Small intestine (tissue), 7 donors: ENCODE measurements around the gene MYO1B. TPM values are rescaled to one million over a fixed set of nuclear protein-coding genes. Genes with fewer than 3 reads are reported as not detected.

Experiments
- DNase-seq, 2 donors: peaks; one replicate each; pipeline versions ENCODE4 v3.0.0 to v3.0.0-alpha.2; 2013
- FAIRE-seq: peaks from 2 replicates; lab custom pipeline; 2012; peaks lifted over from hg19 to GRCh38; lab: Jason Lieb, UNC
- H3K27ac ChIP-seq, 3 donors: one replicate each; pipeline ENCODE4 v1.5.1; 2013; ENCODE audit warnings: low read length in 2 of 3, mild to moderate bottlenecking in 2 of 3, control low read depth in 1 of 3, inconsistent platforms in 1 of 3, low read depth in 1 of 3, moderate library complexity in 1 of 3
- H3K27me3 ChIP-seq, 3 donors: one replicate each; pipeline ENCODE4 v1.6.1; 2013; ENCODE audit warnings: low read length in 3 of 3, inconsistent platforms in 1 of 3; ENCODE audit not compliant: control insufficient read depth in 3 of 3, insufficient read depth in 3 of 3
- H3K36me3 ChIP-seq, 3 donors: one replicate each; pipeline ENCODE4 v1.6.1; 2013; ENCODE audit warnings: low read length in 3 of 3, inconsistent platforms in 1 of 3, low read depth in 1 of 3, mild to moderate bottlenecking in 1 of 3, moderate library complexity in 1 of 3; ENCODE audit not compliant: control insufficient read depth in 3 of 3, insufficient read depth in 2 of 3
- H3K4me1 ChIP-seq, 3 donors: one replicate each; pipeline ENCODE4 v1.6.1; 2013; ENCODE audit warnings: low read length in 2 of 3, inconsistent platforms in 1 of 3, low read depth in 1 of 3, mild to moderate bottlenecking in 1 of 3, moderate library complexity in 1 of 3; ENCODE audit not compliant: control insufficient read depth in 3 of 3, insufficient read depth in 2 of 3
- H3K4me3 ChIP-seq, 3 donors: one replicate each; pipeline ENCODE4 v1.5.1; 2013; ENCODE audit warnings: low read length in 3 of 3, control low read depth in 1 of 3, inconsistent platforms in 1 of 3, low read depth in 1 of 3, mild to moderate bottlenecking in 1 of 3, moderate library complexity in 1 of 3
- H3K9me3 ChIP-seq, 2 donors: one replicate each; pipeline ENCODE4 v1.6.1; 2013; ENCODE audit warnings: low read depth in 1 of 2, low read length in 1 of 2; ENCODE audit not compliant: control insufficient read depth in 2 of 2, insufficient read depth in 1 of 2
- WGBS, 3 donors: extraction: QIAGEN DNeasy Blood & Tissue Kit; methylation state at CpG; one replicate each; pipeline ENCODE4 v1.1.7; 2013; 5-methylcytosine and 5-hydroxymethylcytosine counted together
- polyA plus RNA-seq, 4 donors: library from polyadenylated mRNA; stranded (reverse) in 3 of 4; unstranded in 1 of 4; fragments of 200-250 nt in 3 of 4; fragments of 120-200 nt in 1 of 4; gene quantifications; one replicate each; pipeline versions ENCODE4 v1.2.1 to v1.2.3, GENCODE V29; 2013
- donor health status: healthy with polysubstance abuse.
- donor health status: control.
- donor health status: control.
- donor health status: Bipolar disorder and iron deficiency.
- donor health status: healthy.

Gene MYO1B
- polyA plus RNA-seq, 4 donors = 8.1 to 34.8 (median 12.9) TPM

GRCh38 chr2:191316246-191316994, 71.2 kb downstream of the MYO1B start:
- DNase-seq (no peak), FAIRE-seq (no peak)
- no peak overlapping the region for H3K27ac ChIP-seq
- H3K4me1 ChIP-seq = peaks cover 3 to 19% (median 16%) of the 10 kb centered on the region in 3 donors
- H3K4me3 ChIP-seq = no peak overlapping the region
- H3K36me3 ChIP-seq = no peaks in the 10 kb centered on the region
- H3K9me3 ChIP-seq = no peaks in the 10 kb centered on the region
- WGBS, 3 donors = 94 to 95% (median 94%) methylated on average over 4 of the region's 4 CpGs
- H3K27me3 ChIP-seq = no peaks in the 10 kb centered on the region

DNA sequence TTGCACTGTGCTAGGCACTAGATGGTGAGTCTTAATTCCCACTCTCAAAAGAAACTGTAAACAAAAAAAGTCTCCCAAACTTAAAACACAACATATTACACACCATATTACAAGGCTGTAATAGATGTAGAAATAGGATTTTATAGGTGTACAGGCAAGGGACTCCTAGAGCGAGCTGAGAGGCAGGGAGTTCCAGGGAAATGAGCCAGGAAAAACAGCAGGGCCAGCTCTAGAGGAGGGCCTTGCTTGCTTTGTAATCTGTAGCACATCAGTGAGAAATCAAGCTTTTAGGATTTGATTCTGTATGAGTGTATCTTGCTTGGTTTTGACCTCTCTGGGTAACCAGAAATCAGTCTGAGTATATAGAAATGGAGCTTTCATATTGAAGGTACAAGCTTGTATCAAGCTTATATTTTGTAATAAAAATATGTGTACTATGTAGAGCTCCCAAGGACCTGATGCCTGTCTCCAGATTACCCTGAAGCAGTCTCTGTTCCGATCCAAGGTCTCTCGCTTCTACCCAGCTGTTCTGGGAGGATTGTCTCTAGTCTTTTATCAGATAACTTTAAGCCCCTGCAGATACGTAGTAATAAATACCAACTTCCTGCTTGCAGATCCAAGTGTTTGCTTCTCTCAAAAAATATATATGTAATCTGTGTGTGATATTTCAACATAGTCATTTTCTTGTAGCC, 73.0 kb downstream of the MYO1B start:
- Histone ChIP-seq H3K9me3 (no peaks in the 10 kb centered on the region), H3K27ac (peak overlapping the region in 2 of 3 donors; percentile 58 to 90), H3K4me3 (no peak overlapping the region), H3K36me3 (no peaks in the 10 kb centered on the region), H3K27me3 (no peaks in the 10 kb centered on the region), H3K4me1 (peaks cover 4 to 21% (median 14%) of the 10 kb centered on the region in 3 donors)
- 13 to 30% (median 23%) methylated on average over 4 of the region's 4 CpGs for WGBS, 3 donors
- FAIRE-seq (no peak), DNase-seq (peak; percentile 16 to 28)

GRCh38 chr2:191318729-191319078, 73.5 kb downstream of the MYO1B start:
- Histone ChIP-seq H3K4me3 (no peak overlapping the region), H3K9me3 (no peaks in the 10 kb centered on the region), H3K27me3 (no peaks in the 10 kb centered on the region), H3K4me1 (peaks cover 4 to 21% (median 14%) of the 10 kb centered on the region in 3 donors), H3K36me3 (no peaks in the 10 kb centered on the region), H3K27ac (peak overlapping the region in 2 of 3 donors; percentile 58 to 90)
- DNase-seq (peak; percentile 89 to 94), FAIRE-seq (no peak)

GRCh38 chr2:191319186-191319585, 74.0 kb downstream of the MYO1B start:
- no peak overlapping the region for H3K4me3 ChIP-seq
- H3K27ac ChIP-seq = peak overlapping the region; percentile 20 to 90 (median 58)
- H3K4me1 ChIP-seq = peaks cover 4 to 21% (median 14%) of the 10 kb centered on the region in 3 donors
- FAIRE-seq (no peak), DNase-seq (no peak)
- no peaks in the 10 kb centered on the region for H3K9me3 ChIP-seq
- H3K36me3 ChIP-seq = no peaks in the 10 kb centered on the region
- WGBS, 3 donors = 68 to 85% (median 79%) methylated on average over 2 of the region's 2 CpGs
- no peaks in the 10 kb centered on the region for H3K27me3 ChIP-seq

DNA sequence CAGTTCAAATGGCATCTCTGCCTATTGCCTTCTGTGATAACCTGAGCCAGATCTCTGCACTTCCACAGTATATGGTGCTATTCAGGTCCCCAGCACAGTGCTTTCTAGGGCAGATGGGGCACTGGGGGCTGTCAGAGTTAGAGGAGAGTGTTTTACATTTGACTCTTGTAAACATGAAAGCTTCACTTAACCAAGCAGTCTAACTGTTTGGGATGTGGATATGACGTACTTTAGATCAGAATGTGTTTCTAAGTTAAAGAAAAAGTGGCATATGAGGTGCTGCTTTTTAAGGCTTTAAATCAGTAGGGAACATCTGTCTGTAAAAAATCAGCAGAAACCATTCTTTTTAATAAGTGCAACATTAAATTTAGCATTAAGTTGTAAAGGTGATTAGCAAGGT, 75.7 kb downstream of the MYO1B start:
- no peak for FAIRE-seq
- H3K27me3 ChIP-seq = no peaks in the 10 kb centered on the region
- no peaks in the 10 kb centered on the region for H3K9me3 ChIP-seq
- no peak overlapping the region for H3K27ac ChIP-seq
- H3K4me1 ChIP-seq = peaks cover 4 to 21% (median 14%) of the 10 kb centered on the region in 3 donors
- WGBS, 3 donors = 85 to 93% (median 91%) methylated on average over 1 of the region's 1 CpG
- H3K4me3 ChIP-seq = no peak overlapping the region
- H3K36me3 ChIP-seq = no peaks in the 10 kb centered on the region
- no peak for DNase-seq

DNA sequence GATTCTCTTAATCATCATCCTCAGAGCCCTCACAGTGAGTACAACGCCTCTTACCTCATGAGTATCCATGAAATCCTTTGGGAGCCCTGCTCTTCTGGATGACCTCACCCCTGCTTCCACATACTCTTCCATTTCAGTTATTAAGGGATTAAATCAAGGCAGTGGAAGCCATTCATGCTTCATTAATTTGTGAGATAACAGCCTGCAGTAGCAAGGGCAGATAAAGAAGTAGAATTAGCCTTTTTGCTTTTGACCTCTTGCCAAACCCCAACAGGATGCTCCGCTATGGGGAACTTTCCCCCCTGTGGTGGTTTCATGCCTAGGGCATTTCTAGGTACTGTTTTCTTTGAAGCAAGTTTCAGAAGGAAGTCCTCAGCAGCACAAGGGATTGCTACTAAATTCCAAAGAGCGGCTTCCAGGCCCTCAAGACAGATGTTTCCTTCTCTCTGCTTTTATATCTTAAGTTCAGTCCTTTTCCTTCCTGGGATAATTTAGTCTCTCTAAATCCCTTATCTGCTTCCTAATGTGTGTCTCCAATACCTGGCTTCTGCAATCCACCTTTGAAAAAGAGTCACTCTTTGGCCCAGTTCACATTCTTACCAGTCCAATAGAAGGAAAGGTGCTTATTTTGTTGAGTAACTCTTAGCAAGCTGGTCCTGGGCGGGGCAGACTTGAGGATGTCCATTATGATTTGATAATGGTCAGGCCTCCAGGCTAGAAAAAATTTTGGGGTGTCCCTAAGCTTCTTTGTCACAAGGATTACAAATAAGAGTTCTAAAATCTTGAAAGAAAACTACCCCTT, 76.9 kb downstream of the MYO1B start:
- peak in 1 of 2 donors; percentile 13 for DNase-seq
- WGBS, 3 donors = 55 to 67% (median 62%) methylated on average over 4 of the region's 4 CpGs
- FAIRE-seq = no peak

GRCh38 chr2:191322828-191323506, 77.8 kb downstream of the MYO1B start:
- Histone ChIP-seq H3K27ac (no peak overlapping the region), H3K36me3 (no peaks in the 10 kb centered on the region), H3K4me3 (no peak overlapping the region), H3K27me3 (no peaks in the 10 kb centered on the region), H3K4me1 (peaks cover 4 to 20% (median 12%) of the 10 kb centered on the region in 3 donors), H3K9me3 (no peaks in the 10 kb centered on the region)
- 81 to 89% (median 81%) methylated on average over 2 of the region's 2 CpGs for WGBS, 3 donors
- no peak for FAIRE-seq
- DNase-seq = no peak

More for the DNA sequence above, 76.9 kb downstream of the MYO1B start:
- Histone ChIP-seq H3K9me3 (no peaks in the 10 kb centered on the region), H3K4me1 (peaks cover 4 to 21% (median 14%) of the 10 kb centered on the region in 3 donors), H3K27me3 (no peaks in the 10 kb centered on the region), H3K4me3 (no peak overlapping the region), H3K36me3 (no peaks in the 10 kb centered on the region), H3K27ac (no peak overlapping the region)
